Measurements from ENCODE around the gene ATXN1.

Gene ATXN1

DNA sequence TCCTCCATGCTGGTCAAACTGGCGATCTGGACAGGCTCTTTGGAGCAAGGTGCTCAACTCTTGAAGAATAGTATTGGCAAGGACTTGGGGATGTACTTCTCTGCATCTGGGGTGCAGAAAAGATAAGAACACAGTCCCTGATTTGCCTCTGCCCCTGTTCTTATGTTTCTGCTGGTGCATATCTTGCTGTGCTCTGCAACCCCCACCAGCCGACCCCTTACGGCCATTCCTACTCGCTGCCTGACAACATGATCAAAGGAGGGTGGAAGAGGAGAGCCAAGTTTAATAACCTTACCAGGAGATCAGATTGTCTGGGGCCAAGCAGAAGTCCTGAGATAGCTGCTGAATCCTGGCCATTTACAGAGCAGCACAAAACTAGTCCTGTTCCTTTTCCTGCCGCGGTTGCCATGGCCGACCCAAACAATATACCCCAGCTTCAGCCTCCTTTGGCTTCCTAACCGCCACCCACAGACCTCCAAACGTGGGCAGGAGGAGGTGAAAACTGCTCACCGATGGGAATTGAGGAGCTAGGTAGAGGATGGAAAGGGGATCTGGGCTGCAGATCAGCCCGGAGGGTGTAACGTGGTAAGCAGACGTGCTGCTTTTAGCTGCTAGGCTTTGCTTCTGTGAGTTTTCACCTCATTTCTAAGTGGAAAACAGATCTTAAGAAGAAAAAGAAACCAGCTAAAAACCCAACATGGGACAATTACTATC, 60.9 kb downstream of the ATXN1 start:
- Mint-ChIP-seq H3K27me3 (no peaks in the 10 kb centered on the region), H3K4me3 (peak overlapping the region; percentile 86), H3K9me3 (ENCODE audit: low read depth) (no peaks in the 10 kb centered on the region), H3K27ac (peak overlapping the region; percentile 97), H3K4me1 (ENCODE audit: low read depth) (peaks cover 72% of the 10 kb centered on the region), H3K36me3 (peaks cover 8% of the 10 kb centered on the region)

- Mint-ChIP-seq H3K4me3 (peak overlapping the region; percentile 86), H3K9me3 (ENCODE audit: low read depth) (no peaks in the 10 kb centered on the region), H3K27ac (peak overlapping the region; percentile 97), H3K27me3 (no peaks in the 10 kb centered on the region), H3K4me1 (ENCODE audit: low read depth) (peaks cover 71% of the 10 kb centered on the region), H3K36me3 (peaks cover 12% of the 10 kb centered on the region)
Measured at GRCh38 chr6:16698997-16699868, 62.0 kb downstream of the ATXN1 start.

GRCh38 chr6:16698162-16698533, 63.1 kb downstream of the ATXN1 start:
- peak overlapping the region; percentile 97 for H3K27ac Mint-ChIP-seq
- H3K27me3 Mint-ChIP-seq: no peaks in the 10 kb centered on the region
- H3K4me1 Mint-ChIP-seq (ENCODE audit: low read depth): peaks cover 74% of the 10 kb centered on the region
- H3K4me3 Mint-ChIP-seq: peak overlapping the region; percentile 86
- no peaks in the 10 kb centered on the region for H3K9me3 Mint-ChIP-seq (ENCODE audit: low read depth)
- peaks cover 14% of the 10 kb centered on the region for H3K36me3 Mint-ChIP-seq

GRCh38 chr6:16697437-16698161, 63.7 kb downstream of the ATXN1 start:
- no peaks in the 10 kb centered on the region for H3K27me3 Mint-ChIP-seq
- H3K27ac Mint-ChIP-seq: peak overlapping the region; percentile 97
- H3K4me3 Mint-ChIP-seq: peak overlapping the region; percentile 86
- H3K9me3 Mint-ChIP-seq (ENCODE audit: low read depth): no peaks in the 10 kb centered on the region
- H3K4me1 Mint-ChIP-seq (ENCODE audit: low read depth): peaks cover 79% of the 10 kb centered on the region
- peaks cover 14% of the 10 kb centered on the region for H3K36me3 Mint-ChIP-seq

DNA sequence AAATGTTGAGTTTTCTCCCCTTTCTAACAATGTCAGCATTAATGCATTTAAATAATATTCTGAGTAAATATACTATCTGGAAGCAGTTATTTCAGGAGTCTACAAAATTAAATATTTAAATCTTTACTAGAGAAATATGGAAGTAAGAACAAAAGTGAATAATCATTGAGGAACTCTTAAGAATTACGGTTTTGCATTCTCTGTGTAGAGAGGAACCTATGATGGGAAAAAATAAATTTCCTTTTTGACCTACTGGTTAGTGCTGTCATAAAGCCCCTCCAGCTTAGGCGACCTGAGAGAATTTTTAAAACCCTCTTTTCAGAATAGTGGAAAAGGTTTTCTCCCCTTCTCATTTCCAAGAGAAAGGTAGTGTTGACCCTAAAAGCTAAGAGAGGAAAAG, 64.8 kb downstream of the ATXN1 start:
- H3K4me3 Mint-ChIP-seq: no peak overlapping the region
- no peaks in the 10 kb centered on the region for H3K27me3 Mint-ChIP-seq
- peaks cover 15% of the 10 kb centered on the region for H3K36me3 Mint-ChIP-seq
- H3K4me1 Mint-ChIP-seq (ENCODE audit: low read depth): peaks cover 83% of the 10 kb centered on the region
- no peaks in the 10 kb centered on the region for H3K9me3 Mint-ChIP-seq (ENCODE audit: low read depth)
- no peak overlapping the region for H3K27ac Mint-ChIP-seq

GRCh38 chr6:16694781-16695578, 66.3 kb downstream of the ATXN1 start:
- H3K4me1 Mint-ChIP-seq (ENCODE audit: low read depth): peaks cover 83% of the 10 kb centered on the region
- peak overlapping the region; percentile 58 for H3K4me3 Mint-ChIP-seq
- H3K27ac Mint-ChIP-seq: peak overlapping the region; percentile 89
- peaks cover 18% of the 10 kb centered on the region for H3K36me3 Mint-ChIP-seq
- H3K27me3 Mint-ChIP-seq: no peaks in the 10 kb centered on the region
- no peaks in the 10 kb centered on the region for H3K9me3 Mint-ChIP-seq (ENCODE audit: low read depth)

- H3K4me1 Mint-ChIP-seq (ENCODE audit: low read depth): peaks cover 81% of the 10 kb centered on the region
- H3K4me3 Mint-ChIP-seq: peak overlapping the region; percentile 71
Measured at GRCh38 chr6:16691324-16691723, 69.9 kb downstream of the ATXN1 start.

GRCh38 chr6:16690608-16691142, 70.6 kb downstream of the ATXN1 start:
- no peaks in the 10 kb centered on the region for H3K27me3 Mint-ChIP-seq
- peaks cover 85% of the 10 kb centered on the region for H3K4me1 Mint-ChIP-seq (ENCODE audit: low read depth)
- H3K4me3 Mint-ChIP-seq: peak overlapping the region; percentile 71
- H3K36me3 Mint-ChIP-seq: peaks cover 18% of the 10 kb centered on the region
- H3K9me3 Mint-ChIP-seq (ENCODE audit: low read depth): no peaks in the 10 kb centered on the region
- peak overlapping the region; percentile 94 for H3K27ac Mint-ChIP-seq

More at GRCh38 chr6:16691324-16691723, 69.9 kb downstream of the ATXN1 start:
- Mint-ChIP-seq H3K27ac (peak overlapping the region; percentile 94), H3K27me3 (no peaks in the 10 kb centered on the region), H3K36me3 (peaks cover 21% of the 10 kb centered on the region), H3K9me3 (ENCODE audit: low read depth) (no peaks in the 10 kb centered on the region)

GRCh38 chr6:16689788-16690607, 71.3 kb downstream of the ATXN1 start:
- H3K9me3 Mint-ChIP-seq (ENCODE audit: low read depth): no peaks in the 10 kb centered on the region
- no peaks in the 10 kb centered on the region for H3K27me3 Mint-ChIP-seq
- peaks cover 15% of the 10 kb centered on the region for H3K36me3 Mint-ChIP-seq
- peak overlapping the region; percentile 94 for H3K27ac Mint-ChIP-seq
- H3K4me3 Mint-ChIP-seq: peak overlapping the region; percentile 71
- peaks cover 87% of the 10 kb centered on the region for H3K4me1 Mint-ChIP-seq (ENCODE audit: low read depth)

- H3K4me3 Mint-ChIP-seq: peak overlapping the region; percentile 66
- peak overlapping the region; percentile 95 for H3K27ac Mint-ChIP-seq
- no peaks in the 10 kb centered on the region for H3K27me3 Mint-ChIP-seq
- H3K4me1 Mint-ChIP-seq (ENCODE audit: low read depth): peaks cover 88% of the 10 kb centered on the region
- H3K36me3 Mint-ChIP-seq: peaks cover 10% of the 10 kb centered on the region
- H3K9me3 Mint-ChIP-seq (ENCODE audit: low read depth): no peaks in the 10 kb centered on the region
Measured at GRCh38 chr6:16688984-16689636, 72.2 kb downstream of the ATXN1 start.

- Mint-ChIP-seq H3K4me3 (peak overlapping the region; percentile 66), H3K27ac (peak overlapping the region; percentile 95), H3K4me1 (ENCODE audit: low read depth) (peaks cover 90% of the 10 kb centered on the region)
Measured at GRCh38 chr6:16688436-16688835, 72.8 kb downstream of the ATXN1 start.

DNA sequence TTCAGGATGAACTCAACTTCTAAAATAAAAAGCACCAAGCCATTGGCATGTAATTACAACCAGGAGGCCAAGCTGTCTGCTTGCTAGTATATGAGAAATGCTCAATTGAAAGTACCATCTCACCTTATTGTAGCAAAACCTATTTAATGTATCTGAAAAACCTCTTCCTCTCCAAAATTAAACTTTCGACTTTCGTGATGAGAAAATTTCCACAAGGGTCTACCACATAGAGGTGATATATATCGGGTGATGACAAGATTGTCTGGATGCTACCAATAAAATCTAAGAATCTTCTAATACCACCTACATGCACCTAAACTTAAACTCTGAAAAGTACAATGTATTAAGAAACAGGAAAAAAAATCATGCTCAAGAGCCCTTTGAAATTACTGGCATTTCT, 74.2 kb downstream of the ATXN1 start:
- Mint-ChIP-seq H3K27ac (peak overlapping the region; percentile 95), H3K4me3 (peak overlapping the region; percentile 66), H3K36me3 (peaks cover 19% of the 10 kb centered on the region), H3K27me3 (no peaks in the 10 kb centered on the region), H3K9me3 (ENCODE audit: low read depth) (no peaks in the 10 kb centered on the region), H3K4me1 (ENCODE audit: low read depth) (peaks cover 92% of the 10 kb centered on the region)

More at GRCh38 chr6:16688436-16688835, 72.8 kb downstream of the ATXN1 start:
- no peaks in the 10 kb centered on the region for H3K9me3 Mint-ChIP-seq (ENCODE audit: low read depth)
- no peaks in the 10 kb centered on the region for H3K27me3 Mint-ChIP-seq
- H3K36me3 Mint-ChIP-seq: peaks cover 11% of the 10 kb centered on the region

All from activated naive CD8-positive, alpha-beta T cell (primary cell).